ENCODE measurements around the gene ADCY5. TPM values are rescaled to one million over a fixed set of nuclear protein-coding genes. Genes with fewer than 3 reads are reported as not detected.

ADCY5 gene
- total RNA-seq, 1 donor from 2014 or later: 6.8 TPM

GRCh38 chr3:123424999-123425712, 23.7 kb downstream of the ADCY5 start:
- no peaks in the 10 kb centered on the region for H3K36me3 Mint-ChIP-seq
- no peak for TF ChIP-seq CTCF (IDR thresholded peaks at IDR 0.05; ENCODE audit: unreplicated experiment)
- H3K27me3 Mint-ChIP-seq (ENCODE audit: low read depth): peaks cover 40% of the 10 kb centered on the region
- H3K9me3 Mint-ChIP-seq: no peaks in the 10 kb centered on the region
- no peak overlapping the region for H3K27ac Mint-ChIP-seq
- no peak for DNase-seq (ENCODE audit: low spot score in 2 of 2, unreplicated experiment in 2 of 2)
- H3K4me3 Mint-ChIP-seq: no peak overlapping the region
- H3K4me1 Mint-ChIP-seq: peaks cover 4% of the 10 kb centered on the region

- Mint-ChIP-seq H3K4me3 (no peak overlapping the region), H3K4me1 (peaks cover 4% of the 10 kb centered on the region), H3K9me3 (no peaks in the 10 kb centered on the region), H3K27ac (no peak overlapping the region), H3K36me3 (no peaks in the 10 kb centered on the region), H3K27me3 (ENCODE audit: low read depth) (peaks cover 38% of the 10 kb centered on the region)
- no peak for DNase-seq (ENCODE audit: low spot score in 2 of 2, unreplicated experiment in 2 of 2)
- TF ChIP-seq CTCF (IDR thresholded peaks at IDR 0.05; ENCODE audit: unreplicated experiment): no peak
Observed at GRCh38 chr3:123424321-123424998, 24.4 kb downstream of the ADCY5 start.

GRCh38 chr3:123423806-123424205, 25.1 kb downstream of the ADCY5 start:
- no peaks in the 10 kb centered on the region for H3K9me3 Mint-ChIP-seq
- peaks cover 39% of the 10 kb centered on the region for H3K27me3 Mint-ChIP-seq (ENCODE audit: low read depth)

GRCh38 chr3:123423031-123423430, 25.9 kb downstream of the ADCY5 start:
- DNase-seq (ENCODE audit: low spot score in 2 of 2, unreplicated experiment in 2 of 2): no peak
- no peak overlapping the region for H3K4me3 Mint-ChIP-seq
- H3K36me3 Mint-ChIP-seq: no peaks in the 10 kb centered on the region
- no peaks in the 10 kb centered on the region for H3K9me3 Mint-ChIP-seq
- H3K4me1 Mint-ChIP-seq: peaks cover 4% of the 10 kb centered on the region
- H3K27ac Mint-ChIP-seq: no peak overlapping the region
- no peak for TF ChIP-seq CTCF (IDR thresholded peaks at IDR 0.05; ENCODE audit: unreplicated experiment)
- H3K27me3 Mint-ChIP-seq (ENCODE audit: low read depth): peaks cover 31% of the 10 kb centered on the region

More at GRCh38 chr3:123423806-123424205, 25.1 kb downstream of the ADCY5 start:
- Mint-ChIP-seq H3K4me1 (peaks cover 4% of the 10 kb centered on the region), H3K27ac (no peak overlapping the region), H3K36me3 (no peaks in the 10 kb centered on the region), H3K4me3 (no peak overlapping the region)
- no peak for DNase-seq (ENCODE audit: low spot score in 2 of 2, unreplicated experiment in 2 of 2)
- TF ChIP-seq CTCF (IDR thresholded peaks at IDR 0.05; ENCODE audit: unreplicated experiment): no peak

GRCh38 chr3:123422457-123422856, 26.4 kb downstream of the ADCY5 start:
- no peak for DNase-seq (ENCODE audit: low spot score in 2 of 2, unreplicated experiment in 2 of 2)
- Mint-ChIP-seq H3K4me1 (peaks cover 4% of the 10 kb centered on the region), H3K27ac (no peak overlapping the region), H3K9me3 (no peaks in the 10 kb centered on the region), H3K4me3 (no peak overlapping the region), H3K36me3 (no peaks in the 10 kb centered on the region), H3K27me3 (ENCODE audit: low read depth) (peaks cover 25% of the 10 kb centered on the region)
- no peak for TF ChIP-seq CTCF (IDR thresholded peaks at IDR 0.05; ENCODE audit: unreplicated experiment)
